ENCODE data around the gene ASXL1.

The ASXL1 gene

GRCh38 chr20:32337937-32338661, 20.0 kb upstream of the ASXL1 start:
- no peak for DNase-seq (ENCODE audit: low read depth)

DNA sequence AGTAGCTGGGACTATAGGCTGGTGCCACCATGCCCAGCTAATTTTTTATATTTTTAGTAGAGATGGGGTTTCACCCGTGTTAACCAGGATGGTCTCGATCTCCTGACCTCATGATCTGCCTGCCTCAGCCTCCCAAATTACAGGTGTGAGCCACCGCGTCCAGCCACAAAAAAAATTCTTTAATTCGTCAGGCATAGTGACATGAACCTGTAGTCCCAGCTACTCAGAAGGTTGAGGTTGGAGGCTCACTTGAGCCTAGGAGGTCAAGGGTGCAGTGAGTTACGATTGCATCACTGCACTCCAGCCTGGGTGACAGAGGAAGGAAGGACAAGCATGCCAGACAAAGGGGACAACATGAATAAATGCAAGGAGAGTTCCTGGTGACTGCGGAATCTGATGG, 19.5 kb upstream of the ASXL1 start:
- DNase-seq (ENCODE audit: low read depth): no peak

GRCh38 chr20:32339116-32339515, 19.0 kb upstream of the ASXL1 start:
- DNase-seq (ENCODE audit: low read depth): no peak

GRCh38 chr20:32341053-32341452, 17.1 kb upstream of the ASXL1 start:
- peak; percentile 10 for DNase-seq (ENCODE audit: low read depth)

DNA sequence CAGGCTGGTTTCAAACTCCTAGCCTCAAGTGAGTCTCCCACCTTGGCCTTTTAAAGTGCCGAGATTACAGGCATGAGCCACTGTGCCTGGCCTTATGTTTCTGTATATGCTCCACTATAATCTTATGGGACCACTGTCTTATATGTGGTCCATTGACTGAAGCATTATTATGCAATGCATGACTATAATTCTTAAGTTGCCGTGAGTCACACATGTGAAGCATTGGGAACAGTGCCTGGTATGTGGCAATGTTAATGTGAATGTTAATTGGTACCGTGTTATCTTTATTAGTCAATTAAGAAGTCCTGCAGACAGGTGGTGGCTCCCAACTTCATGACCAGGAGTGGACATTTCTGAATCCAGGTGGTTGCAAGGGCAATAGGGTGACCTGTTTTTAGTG, 14.7 kb upstream of the ASXL1 start:
- DNase-seq (ENCODE audit: low read depth): peak; percentile 80

GRCh38 chr20:32344835-32345506, 13.2 kb upstream of the ASXL1 start:
- DNase-seq (ENCODE audit: low read depth): no peak

GRCh38 chr20:32348207-32348606, 9.9 kb upstream of the ASXL1 start:
- DNase-seq (ENCODE audit: low read depth): no peak

DNA sequence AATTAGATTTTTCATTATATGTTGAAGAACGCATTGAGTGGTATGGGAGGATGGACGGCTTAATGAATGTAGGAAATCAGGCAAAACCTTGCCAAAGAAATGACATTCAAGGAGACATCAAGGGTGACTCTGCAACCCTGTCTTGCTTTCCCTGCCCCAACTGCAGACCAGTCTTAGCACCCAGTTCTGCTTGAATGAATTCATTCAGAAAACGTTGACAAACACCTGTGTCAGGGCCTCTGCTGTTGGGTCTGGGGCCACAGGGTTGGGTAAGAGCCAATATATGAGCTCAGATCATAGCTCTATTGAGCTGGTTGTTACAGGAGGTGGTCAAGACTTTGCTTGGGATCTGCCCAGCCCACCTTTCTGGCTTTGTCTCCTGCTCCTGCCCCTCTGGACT, 7.7 kb upstream of the ASXL1 start:
- no peak for DNase-seq (ENCODE audit: low read depth)

DNA sequence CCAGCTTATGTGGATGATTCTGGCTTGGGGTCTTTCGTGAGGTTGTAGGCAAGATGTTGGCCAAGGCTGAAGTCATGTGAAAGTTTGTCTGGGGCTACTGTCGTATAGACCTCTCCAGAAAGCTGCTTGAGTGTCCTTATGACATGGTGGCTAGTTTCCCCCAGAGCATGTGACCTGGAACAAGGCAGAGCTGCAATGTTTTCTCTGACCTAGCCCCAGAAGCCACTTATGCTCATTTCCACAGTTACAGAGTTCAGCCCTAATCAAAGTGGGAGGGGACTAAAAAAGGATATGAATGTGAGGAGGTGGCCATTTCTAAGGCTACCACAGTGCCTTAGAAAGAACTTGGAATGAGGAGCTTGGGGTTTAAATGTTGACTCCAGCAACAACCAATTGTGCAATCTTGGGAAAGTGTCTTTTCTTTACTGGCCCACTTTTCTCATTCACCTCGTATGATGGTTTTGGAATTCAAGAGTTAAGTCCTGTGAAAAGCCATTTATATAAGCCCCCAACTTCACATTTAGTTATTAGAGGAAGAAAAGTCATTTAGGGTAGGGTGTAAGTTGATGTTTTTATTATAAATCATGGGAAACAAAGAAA, 5.9 kb upstream of the ASXL1 start:
- DNase-seq (ENCODE audit: low read depth): no peak

- no peak for DNase-seq (ENCODE audit: low read depth)
Measured at GRCh38 chr20:32353848-32354496, 4.2 kb upstream of the ASXL1 start.

DNA sequence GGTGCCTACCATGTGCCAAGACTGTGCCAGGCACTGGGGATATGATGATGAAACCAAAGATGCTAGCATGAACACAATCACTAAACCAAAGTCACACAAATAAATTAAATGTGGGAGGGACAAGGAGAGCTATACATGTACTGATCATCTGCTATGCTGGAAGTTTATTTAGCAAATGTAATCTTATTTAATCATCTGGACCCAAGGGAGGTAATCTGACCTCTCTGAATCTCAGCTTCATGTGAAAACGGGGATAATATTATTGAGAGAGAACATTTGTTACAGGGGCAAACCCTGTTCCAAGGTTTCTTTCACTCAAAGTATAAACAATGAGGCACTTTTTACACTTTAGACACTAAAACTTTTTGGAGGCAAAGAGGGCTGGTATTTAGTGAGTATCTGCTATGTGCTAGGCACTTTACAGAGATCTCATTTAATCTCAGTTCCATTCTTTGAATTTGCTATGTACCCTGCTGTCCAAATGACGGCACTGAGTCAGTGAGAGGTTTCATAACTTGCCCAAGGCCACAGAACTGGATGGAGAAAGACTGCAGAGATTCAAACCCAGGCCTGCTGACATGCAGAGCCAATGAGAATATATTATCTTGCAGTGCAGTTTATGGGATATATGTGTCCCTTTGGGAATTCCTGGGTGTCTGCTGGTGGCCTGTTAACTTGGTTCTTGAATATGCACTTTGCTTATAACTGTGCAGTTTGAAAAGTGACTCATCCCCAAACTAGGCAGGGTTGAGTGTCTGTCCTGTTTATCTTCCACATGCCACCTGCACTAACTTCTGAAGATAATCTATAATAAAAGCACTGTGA, 3.3 kb upstream of the ASXL1 start:
- DNase-seq (ENCODE audit: low read depth): peak; percentile 76

GRCh38 chr20:32355417-32355841, 2.7 kb upstream of the ASXL1 start:
- no peak for DNase-seq (ENCODE audit: low read depth)

DNA sequence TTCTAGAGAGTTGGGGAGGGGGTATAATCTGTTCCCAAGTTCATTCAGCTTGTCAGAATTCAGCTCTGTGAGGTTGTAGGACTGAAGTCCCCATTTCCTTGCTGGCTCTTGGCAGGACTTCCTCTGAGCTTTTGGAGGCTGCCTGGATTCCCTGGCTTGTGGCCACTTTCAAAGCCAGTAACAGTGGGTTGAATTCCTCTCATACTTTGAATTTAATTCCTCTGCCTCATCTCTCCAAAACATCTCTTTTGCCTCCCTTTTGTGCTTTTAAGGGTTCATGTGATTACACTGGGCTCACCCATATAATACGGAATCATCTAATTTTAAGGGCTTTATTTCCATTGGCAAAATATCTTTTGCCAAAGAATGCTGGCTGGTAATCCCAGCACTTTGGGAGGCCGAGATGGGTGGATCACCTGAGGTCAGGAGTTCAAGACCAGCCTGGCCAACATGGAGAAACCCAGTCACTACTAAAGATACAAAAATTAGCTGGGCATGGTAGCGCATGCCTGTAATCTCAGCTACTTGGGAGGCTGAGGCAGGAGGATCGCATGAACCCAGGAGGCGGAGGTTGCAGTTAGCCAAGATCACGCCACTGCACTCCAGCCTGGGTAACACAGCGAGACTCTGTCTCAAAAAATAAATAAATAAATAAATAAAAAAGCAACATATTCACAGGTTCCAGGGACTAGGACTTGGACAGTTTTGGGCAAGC, 2.1 kb upstream of the ASXL1 start:
- peak; percentile 78 for DNase-seq (ENCODE audit: low read depth)

DNA sequence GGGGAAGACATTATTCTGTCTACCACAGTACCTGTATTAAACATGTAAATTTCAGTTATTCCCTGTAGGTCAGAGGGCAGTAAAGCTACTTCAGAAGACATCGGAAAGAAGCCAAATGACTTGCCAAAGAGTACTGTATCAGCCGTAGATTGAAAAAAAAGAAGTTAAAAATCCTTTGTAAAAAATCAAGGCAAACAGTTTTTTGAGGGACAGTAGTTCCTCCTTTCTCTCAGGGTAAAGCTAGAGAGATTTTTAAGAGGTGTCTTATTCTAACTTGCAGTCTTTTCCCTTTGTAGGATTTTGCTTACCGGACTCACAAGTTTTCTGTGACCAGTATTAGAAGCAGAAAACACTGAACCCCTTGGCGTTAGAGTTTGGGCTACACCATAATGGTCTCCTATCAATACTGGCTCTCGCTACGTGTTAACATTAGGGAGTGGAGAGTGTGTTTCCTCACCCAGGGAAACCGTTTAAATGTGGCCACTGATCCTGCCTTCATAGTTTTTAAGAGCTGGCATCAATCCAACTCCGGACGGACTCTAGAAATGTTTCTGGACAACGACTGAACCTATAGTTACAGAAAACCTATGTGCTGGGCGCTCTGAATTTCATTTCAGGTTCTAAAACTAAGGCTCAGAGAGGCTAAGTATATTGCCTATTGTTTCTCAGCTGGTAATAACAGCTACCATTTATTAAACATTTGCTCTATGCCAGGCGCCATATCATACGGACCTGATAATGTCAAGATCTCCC, 1.3 kb upstream of the ASXL1 start:
- DNase-seq (ENCODE audit: low read depth): no peak

GRCh38 chr20:32357375-32357868, 709 bp upstream of the ASXL1 start:
- DNase-seq (ENCODE audit: low read depth): peak; percentile 28

DNA sequence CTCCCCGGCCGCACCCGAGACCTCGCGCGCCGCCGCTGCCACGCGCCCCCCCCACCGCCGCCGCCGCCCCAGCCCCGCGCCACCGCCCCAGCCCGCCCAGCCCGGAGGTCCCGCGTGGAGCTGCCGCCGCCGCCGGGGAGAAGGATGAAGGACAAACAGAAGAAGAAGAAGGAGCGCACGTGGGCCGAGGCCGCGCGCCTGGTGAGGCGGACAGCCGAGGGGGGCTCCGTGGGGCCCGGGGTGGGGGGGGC, 426 bp downstream of the ASXL1 start:
- DNase-seq (ENCODE audit: low read depth): no peak

DNA sequence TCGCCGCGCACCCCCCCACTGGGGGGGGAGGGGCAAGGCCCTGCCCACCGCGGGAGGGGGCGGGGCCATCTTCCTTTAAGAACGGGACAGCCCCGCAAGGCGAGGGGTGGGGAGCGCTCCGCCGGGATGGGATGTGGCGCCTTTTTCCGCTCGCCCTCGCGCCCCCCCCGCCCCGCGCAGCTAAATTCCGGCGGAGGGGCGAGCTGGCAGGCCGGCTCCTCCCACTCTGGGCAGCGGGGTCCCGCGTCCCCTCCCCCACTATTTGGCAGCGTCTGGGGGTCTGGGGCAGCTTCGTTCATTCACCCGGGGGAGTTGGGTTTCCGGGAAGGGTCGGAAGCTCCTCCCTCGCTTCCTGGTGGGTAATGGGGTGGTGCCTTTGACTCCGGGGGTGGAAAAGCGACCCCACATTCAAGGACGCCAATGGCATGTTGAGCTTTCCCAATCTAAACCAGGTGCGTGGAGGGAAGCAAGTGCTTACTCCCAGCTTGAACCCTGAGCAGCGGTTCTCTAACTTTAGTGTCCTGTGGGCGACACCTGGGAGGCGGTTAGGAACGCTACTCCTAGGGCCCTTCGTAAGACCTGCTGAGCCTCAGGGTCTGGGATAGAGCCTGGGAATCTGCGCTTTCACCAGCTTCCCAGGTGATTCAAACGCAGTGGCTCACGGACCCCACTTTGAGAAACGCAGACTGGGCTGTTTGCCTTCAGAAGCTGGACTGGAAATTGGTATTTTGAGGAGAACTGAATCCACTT, 927 bp downstream of the ASXL1 start:
- DNase-seq (ENCODE audit: low read depth): peak; percentile 54

GRCh38 chr20:32359633-32360332, 1.7 kb downstream of the ASXL1 start:
- peak; percentile 44 for DNase-seq (ENCODE audit: low read depth)

- no peak for DNase-seq (ENCODE audit: low read depth)
Measured at GRCh38 chr20:32360333-32360634, 2.2 kb downstream of the ASXL1 start.

Data from fibroblast of gingiva (primary cell).